Pons (tissue), 1 donor: ENCODE results near the gene DUOXA1.
"Not testable (repeated sequence)": the region's sequence is repeated elsewhere in the genome, so short reads cannot be mapped to it uniquely, and the experiment has no call there.

Experiments used
- DNase-seq: peaks from one replicate; pipeline ENCODE4 v3.0.0-alpha.2; 2016; ENCODE audit warnings: low spot score

The DUOXA1 gene

GRCh38 chr15:45150997-45151396 lies 21.3 kb upstream of the DUOXA1 start:
- no peak for DNase-seq

DNA sequence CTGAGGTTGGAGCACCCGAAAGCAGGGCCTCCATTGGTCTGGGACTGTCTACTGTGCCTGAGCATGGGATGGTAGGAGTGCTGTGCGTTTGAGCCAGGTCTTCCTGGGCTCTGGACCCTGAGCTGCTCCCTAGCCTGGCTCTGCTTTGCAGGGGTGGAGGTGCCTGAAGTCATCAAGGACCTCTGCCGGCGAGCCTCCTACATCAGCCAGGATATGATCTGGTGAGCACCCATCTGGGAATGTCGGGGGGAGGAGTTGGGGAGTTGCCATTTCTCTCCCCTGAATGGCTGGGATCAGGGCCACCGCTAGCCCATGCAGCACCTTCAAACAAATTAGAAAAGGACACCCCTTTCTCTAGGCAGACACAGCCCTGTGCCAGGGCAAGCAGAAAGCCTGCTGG lies 20.8 kb upstream of the DUOXA1 start:
- no peak for DNase-seq

DNA sequence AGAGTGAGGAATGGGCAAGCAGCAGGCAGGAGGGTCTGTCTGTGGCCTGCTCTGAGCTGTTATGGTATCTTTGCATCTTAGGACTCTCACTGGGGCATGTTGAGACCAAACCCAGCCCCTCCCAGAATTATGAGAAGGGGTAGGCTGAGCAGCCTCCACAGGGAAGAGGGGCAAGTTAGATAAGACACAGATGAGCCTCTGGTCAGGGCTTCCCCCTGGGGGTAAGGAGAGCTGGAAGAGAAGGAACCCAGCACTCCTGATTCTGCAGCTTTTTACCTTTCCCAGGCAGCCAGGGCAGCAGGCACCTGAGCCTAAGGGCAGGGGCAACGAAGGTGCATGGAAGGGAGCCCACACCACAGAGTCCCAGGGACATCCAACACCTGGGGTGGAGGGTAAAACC lies 19.4 kb upstream of the DUOXA1 start:
- DNase-seq, result no peak

DNA sequence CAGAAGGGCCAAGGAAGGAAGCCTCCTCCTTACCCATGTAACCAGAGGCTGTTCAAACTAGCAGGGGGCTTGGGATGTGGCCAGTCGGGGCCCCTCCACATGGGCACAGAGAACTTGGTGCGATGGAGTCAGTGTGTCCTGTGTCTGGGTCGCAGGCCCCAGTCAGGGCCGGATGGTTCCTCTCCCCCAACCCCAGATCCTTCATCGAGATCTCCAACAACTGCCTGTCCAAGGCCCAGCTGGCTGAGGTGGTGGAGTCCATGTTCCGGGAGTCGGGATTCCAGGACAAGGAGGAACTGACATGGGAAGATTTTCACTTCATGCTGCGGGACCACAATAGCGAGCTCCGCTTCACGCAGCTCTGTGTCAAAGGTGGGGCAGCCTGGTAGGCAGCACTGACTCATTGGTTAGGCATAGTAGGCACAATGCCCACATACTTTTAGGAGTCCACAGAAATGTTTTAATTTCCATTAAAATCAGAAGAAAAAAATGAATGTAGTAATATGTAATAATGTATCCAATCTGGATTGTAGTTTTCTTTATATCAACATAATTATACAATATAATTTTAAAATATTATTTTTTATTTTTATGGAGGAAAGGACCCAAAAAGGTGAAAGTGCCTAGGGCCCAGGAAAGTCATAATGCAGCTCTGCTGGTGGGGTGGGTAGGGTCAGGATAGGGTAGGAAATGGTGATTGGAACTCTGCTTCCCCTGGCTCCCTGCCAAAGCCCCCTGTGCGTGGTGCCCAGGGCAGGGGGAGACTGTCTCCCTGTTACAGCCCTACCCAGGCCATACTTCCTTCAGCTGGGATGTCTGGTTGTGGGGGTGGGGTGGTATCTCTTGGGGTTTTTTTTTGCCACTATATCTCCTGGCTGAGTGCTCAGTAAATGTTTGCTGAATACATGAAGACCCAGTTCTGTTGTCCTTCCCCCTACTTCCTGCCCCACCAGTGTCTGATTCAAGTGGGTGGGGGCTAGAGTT lies 18.7 kb upstream of the DUOXA1 start:
- DNase-seq, result no peak

GRCh38 chr15:45147606-45148005 lies 17.9 kb upstream of the DUOXA1 start:
- no peak for DNase-seq

- DNase-seq, result no peak
These were observed 16.7 kb upstream of the DUOXA1 start for GRCh38 chr15:45146405-45146804.

DNA sequence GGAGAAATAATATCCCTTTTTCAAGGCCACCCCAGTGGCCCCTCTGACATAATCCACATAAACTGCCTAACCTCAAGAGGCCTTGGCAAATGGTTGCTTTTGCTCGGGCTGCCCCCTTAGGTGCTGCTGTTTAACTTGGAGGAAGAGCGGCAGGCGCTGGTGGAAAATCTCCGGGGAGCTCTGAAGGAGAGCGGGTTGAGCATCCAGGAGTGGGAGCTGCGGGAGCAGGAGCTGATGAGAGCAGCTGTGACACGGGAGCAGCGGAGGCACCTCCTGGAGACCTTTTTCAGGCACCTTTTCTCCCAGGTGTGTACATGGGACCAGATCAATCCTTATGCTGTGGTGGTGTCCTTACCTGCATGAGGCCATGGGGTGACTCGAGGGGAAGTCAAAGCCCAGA lies 15.1 kb upstream of the DUOXA1 start:
- no peak for DNase-seq

GRCh38 chr15:45143946-45144345 lies 14.3 kb upstream of the DUOXA1 start:
- DNase-seq, result no peak

GRCh38 chr15:45143056-45143455 lies 13.4 kb upstream of the DUOXA1 start:
- no peak for DNase-seq

DNA sequence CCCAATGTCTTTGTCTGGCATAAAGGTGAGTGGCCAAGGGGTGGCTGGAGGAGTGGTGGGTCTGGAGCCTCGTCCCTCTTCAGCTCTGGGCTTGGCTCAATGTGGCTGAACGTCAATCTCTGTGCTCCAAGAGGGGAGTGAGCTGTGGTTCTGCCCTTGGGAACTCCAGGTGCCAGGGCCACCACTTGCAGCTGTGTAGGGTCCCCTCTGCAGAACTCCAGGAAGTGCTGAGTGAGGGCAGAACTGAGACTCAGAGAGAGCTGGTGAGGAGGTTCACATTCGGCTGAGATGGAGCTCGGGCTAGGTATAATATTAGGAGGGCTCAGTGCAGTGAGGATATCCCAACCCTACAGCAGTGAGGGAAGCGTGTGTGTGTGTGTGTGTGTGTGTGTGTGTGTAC lies 11.7 kb upstream of the DUOXA1 start:
- no peak for DNase-seq

DNA sequence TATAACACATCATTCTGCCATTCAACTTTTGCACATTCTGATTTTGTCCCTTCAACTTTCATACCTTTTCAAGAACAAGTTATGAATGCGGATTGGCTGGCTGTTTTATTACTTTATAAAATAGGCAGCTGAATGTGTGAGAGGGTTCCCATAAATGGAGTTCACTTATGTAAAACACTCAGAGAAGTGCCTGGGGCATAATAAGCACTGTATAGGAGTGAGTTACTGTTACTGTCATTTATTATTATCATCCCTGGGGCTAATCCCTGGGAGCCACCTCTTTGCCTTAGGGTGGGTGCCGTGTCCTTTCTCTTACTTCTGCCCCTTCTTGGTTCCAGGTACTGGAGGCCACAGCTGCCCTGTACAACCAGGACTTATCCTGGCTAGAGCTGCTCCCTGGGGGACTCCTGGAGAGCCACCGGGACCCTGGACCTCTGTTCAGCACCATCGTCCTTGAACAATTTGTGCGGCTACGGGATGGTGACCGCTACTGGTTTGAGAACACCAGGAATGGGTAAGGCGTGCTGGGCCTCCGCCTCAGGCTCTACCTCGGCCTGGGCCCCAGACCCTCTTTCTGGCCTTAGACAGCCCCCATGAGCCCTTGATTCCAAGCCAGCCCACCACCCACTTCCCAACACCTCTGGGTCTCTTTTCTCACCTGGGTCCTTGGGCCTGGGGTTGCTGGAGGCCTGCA lies 11.0 kb upstream of the DUOXA1 start:
- DNase-seq, result no peak

GRCh38 chr15:45139770-45140169 lies 10.1 kb upstream of the DUOXA1 start:
- no peak for DNase-seq

DNA sequence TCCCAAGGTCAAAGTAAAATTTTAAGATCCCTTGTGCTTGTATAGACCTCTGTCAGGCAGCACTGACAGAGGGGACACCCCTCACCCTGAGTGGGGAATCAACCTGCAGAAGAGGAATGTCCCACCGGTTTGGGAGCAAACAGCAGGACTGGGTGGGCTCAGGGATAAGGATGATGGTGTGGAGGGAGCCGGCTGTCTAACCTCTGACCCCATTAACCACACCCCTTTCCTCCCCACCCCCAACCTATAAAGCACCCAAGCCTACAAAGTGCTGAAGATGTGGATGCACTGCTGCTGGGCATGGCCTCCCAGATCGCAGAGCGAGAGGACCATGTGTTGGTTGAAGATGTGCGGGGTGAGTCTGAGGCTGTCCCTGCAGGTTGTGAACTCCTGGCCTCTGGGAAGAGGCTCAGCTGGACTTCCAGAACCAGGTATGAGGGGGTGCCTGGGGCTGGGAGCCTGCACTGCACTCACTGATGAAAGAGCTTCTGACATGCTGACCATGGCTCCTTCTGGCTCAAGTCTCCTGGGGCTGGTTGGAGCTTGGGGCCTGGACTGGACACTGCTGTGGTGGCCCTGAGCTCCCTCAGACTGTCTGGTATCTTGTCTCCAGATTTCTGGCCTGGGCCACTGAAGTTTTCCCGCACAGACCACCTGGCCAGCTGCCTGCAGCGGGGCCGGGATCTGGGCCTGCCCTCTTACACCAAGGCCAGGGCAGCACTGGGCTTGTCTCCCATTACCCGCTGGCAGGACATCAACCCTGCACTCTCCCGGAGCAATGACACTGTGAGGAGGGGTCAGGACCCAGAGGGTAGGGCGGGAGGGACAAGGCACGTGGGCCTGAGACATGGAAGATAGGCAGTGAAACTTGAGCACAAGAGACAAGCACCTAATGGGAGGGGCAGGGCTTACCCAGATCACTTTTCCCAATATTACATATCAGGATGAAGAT lies 9.4 kb upstream of the DUOXA1 start:
- no peak for DNase-seq

- DNase-seq, result no peak
These were observed 8.0 kb upstream of the DUOXA1 start for GRCh38 chr15:45137703-45138102.

GRCh38 chr15:45136378-45136764 lies 6.7 kb upstream of the DUOXA1 start:
- no peak for DNase-seq

DNA sequence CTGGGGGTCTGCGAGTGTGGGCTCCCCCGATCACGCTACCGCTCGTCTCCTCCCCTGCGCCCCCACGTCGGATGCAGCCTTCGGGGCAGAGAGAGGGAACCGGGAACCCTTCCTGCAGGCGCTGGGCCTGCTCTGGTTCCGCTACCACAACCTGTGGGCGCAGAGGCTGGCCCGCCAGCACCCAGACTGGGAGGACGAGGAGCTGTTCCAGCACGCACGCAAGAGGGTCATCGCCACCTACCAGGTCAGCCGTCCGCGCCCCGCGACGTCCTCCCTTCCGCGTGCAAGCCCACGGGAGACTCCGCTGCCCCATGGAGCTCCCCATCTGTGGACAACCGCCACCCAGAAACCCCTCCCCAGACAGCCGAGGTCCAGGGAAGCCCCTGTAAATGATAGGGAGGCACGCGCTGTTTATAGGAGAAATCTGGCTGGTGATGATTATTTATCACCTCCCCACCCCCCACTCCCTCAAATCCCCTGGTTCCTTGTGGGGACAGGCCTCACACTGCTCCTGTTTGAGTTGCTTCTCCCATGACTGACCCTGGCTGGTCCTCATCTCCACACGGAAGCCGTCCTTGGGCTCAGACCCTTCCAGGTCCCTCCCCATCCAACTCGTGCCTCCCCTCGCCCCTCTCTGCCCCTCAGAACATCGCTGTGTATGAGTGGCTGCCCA lies 6.2 kb upstream of the DUOXA1 start:
- DNase-seq, result not testable (repeated sequence)

DNA sequence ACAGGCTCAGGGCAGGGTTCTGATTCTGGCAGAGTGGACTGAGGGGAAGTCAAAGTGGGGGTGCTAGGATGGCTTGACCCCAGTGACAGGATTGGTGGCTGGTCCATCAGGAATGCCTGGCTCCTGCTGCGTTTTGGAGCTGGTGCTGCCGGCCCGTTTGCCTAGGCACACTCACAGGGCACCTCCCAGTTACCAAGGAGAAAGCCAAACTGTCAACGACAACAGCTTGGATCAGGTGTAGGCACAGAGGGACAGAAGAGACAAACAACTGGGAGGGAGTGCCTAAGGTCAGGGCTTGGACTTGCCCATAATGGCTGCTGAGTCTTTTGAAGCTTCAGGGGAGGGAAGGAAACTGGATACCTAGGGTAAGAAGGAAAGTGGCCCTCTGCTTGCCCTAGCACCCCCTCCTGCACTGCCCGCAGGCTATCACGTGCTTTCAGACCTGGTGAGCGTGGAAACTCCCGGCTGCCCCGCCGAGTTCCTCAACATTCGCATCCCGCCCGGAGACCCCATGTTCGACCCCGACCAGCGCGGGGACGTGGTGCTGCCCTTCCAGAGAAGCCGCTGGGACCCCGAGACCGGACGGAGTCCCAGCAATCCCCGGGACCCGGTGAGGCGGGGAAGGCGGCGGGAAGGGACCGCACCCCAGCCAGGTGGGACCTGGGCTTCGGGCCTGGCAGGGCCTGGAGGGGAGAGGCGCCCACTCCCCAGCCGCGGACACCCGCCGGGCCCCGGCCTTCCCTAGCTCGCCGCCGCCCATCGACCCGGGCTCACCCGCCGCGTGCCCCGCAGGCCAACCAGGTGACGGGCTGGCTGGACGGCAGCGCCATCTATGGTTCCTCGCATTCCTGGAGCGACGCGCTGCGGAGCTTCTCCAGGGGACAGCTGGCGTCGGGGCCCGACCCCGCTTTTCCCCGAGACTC lies 5.3 kb upstream of the DUOXA1 start:
- no peak for DNase-seq

DNA sequence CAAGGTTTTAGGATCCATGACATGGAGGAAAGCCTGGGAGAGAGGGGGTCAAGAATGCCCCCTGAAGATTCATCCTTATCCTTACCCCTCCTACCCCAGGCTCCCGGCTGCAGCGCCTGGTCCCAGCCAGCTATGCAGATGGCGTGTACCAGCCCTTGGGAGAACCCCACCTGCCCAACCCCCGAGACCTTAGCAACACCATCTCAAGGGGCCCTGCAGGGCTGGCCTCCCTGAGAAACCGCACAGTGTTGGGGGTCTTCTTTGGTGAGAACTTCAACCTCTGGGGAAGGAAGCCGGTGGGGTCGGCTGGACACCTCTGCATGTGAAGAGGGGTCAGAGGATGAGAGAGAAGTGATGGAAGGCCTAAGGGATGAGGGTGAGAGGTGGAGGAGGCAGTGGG lies 4.4 kb upstream of the DUOXA1 start:
- no peak for DNase-seq

DNA sequence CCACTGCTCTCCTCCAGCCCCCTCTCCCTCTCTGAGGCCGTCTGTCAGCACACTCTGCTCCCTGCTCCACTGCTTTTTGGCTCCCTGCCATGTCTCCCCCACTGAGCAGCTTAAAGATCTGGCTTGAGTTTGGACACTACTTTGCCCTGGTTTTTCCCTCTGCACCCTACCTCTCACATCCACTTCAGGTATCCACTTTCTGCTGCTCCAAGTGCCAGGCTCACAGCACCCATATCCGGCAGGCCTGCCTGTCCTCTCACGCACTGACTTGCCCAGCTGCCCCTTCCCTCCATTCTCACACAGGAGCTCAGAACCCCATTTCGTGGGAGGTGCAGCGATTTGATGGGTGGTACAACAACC lies 3.9 kb upstream of the DUOXA1 start:
- DNase-seq, result no peak

- no peak for DNase-seq
These were observed 3.3 kb upstream of the DUOXA1 start for GRCh38 chr15:45132844-45133560.
